Right lobe of liver (tissue), 4 donors: ENCODE data around the gene ALG14.
A peak's percentile ranks its signal among the peaks of the same experiment; 100 is the strongest.

ENCODE experiments used
- POLR2A ChIP-seq: fragments of 450-650 bp; IDR thresholded peaks from one replicate; pipeline ENCODE4 v1.6.1; 2017; ENCODE audit warnings: antibody characterized with exemption, mild to moderate bottlenecking
- TF ChIP-seq, protein P1 (sequence below), 4 donors: fragments of 200-600 bp in 3 of 4; fragments of 450-650 bp in 1 of 4; IDR thresholded peaks; one replicate each; pipeline versions ENCODE4 v1.5.1 to v1.8.0; 2016 to 2022; ENCODE audit warnings: antibody characterized with exemption in 4 of 4, mild to moderate bottlenecking in 2 of 4
- donor health status: DM: no; HTN: no; CAD: no.
- donor health status: DM: no; HTN: no; CAD: no.
- donor health status: DM: no; HTN: yes; CAD: no.

DNA sequence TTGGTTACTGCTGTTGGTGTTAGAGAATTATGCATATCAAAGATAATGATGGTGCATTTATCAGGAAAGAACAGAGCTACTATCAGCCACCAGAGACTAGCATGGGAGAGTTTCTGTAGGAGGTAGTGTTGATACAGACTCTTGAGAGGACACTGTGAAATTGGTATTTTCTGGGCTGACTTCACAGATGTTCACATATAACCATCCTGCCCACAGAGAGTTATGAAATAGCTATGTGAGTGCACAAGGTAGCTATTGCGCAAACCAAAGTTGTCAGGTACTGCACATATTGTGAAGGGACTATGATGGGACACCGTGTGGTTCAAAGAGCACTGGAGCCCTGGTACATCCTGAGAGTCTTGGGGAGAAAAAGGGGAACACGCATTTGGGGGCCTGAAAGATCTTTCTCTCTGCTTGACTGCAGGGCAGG lies 43.0 kb upstream of the ALG14 start:
- no peak for TF ChIP-seq POLR2A
- TF ChIP-seq, protein P1, sequence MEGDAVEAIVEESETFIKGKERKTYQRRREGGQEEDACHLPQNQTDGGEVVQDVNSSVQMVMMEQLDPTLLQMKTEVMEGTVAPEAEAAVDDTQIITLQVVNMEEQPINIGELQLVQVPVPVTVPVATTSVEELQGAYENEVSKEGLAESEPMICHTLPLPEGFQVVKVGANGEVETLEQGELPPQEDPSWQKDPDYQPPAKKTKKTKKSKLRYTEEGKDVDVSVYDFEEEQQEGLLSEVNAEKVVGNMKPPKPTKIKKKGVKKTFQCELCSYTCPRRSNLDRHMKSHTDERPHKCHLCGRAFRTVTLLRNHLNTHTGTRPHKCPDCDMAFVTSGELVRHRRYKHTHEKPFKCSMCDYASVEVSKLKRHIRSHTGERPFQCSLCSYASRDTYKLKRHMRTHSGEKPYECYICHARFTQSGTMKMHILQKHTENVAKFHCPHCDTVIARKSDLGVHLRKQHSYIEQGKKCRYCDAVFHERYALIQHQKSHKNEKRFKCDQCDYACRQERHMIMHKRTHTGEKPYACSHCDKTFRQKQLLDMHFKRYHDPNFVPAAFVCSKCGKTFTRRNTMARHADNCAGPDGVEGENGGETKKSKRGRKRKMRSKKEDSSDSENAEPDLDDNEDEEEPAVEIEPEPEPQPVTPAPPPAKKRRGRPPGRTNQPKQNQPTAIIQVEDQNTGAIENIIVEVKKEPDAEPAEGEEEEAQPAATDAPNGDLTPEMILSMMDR (IDR thresholded peaks at IDR 0.05), result peak in 1 of 4 donors; percentile 9
